Thyroid gland (tissue), 4 donors: ENCODE measurements around the gene MTUS2. TPM values are rescaled to one million over a fixed set of nuclear protein-coding genes. Genes with fewer than 3 reads are reported as not detected.

Experiments used
- DNase-seq, 2 donors: peaks; one replicate each; pipeline ENCODE4 v3.0.0-alpha.2; 2019
- H3K27ac ChIP-seq, 3 donors: fragments of 200-600 bp; sonication (generic); 1 replicate in 2 of 3; 2 replicates in 1 of 3; pipeline ENCODE4 v1.5.1; 2016 to 2019; ENCODE audit warnings: mild to moderate bottlenecking in 1 of 3, moderate library complexity in 1 of 3
- H3K27me3 ChIP-seq: fragments of 200-600 bp; sonication (generic); one replicate; pipeline ENCODE4 v1.5.1; 2019
- H3K36me3 ChIP-seq, 2 donors: fragments of 200-600 bp; sonication (generic); one replicate each; pipeline ENCODE4 v1.5.1; 2016 to 2019
- H3K4me1 ChIP-seq, 2 donors: fragments of 200-600 bp; sonication (generic); one replicate each; pipeline ENCODE4 v1.5.1; 2017 to 2019
- H3K4me3 ChIP-seq, 3 donors: fragments of 200-600 bp; sonication (generic); replicated peaks in 1 of 3; 1 replicate in 2 of 3; 2 replicates in 1 of 3; pipeline ENCODE4 v1.5.1; 2016; ENCODE audit warnings: mild to moderate bottlenecking in 1 of 3
- H3K9me3 ChIP-seq: fragments of 200-600 bp; sonication (generic); one replicate; pipeline ENCODE4 v1.5.1; 2017
- POLR2A ChIP-seq, 2 donors: fragments of 450-650 bp; IDR thresholded peaks; one replicate each; pipeline ENCODE4 v1.6.1; 2017; ENCODE audit warnings: antibody characterized with exemption in 2 of 2, mild to moderate bottlenecking in 2 of 2, moderate library complexity in 1 of 2
- WGBS, 2 donors: methylation state at CpG; one replicate each; pipeline ENCODE4 v1.1.5; 2017; 5-methylcytosine and 5-hydroxymethylcytosine counted together
- intact Hi-C: fragments of 100-400 bp; cut with DNase I; formaldehyde crosslinking; loops from one replicate; pipeline ENCODE4 v1.15.1; 2023
- total RNA-seq, 4 donors: library from RNA; depleted of rRNA; stranded (reverse); fragments of >200 nt; gene quantifications; one replicate each; pipeline ENCODE4 v1.2.3, GENCODE V29; 2016
- TF ChIP-seq, protein P1 (sequence below), 6 experiments: fragments of 200-600 bp in 3 of 6; fragments of 450-650 bp in 3 of 6; sonication (generic) in 3 of 6; IDR thresholded peaks; one replicate each; pipeline ENCODE4 v1.5.1; 2016 to 2019; ENCODE audit warnings: antibody characterized with exemption in 6 of 6, mild to moderate bottlenecking in 2 of 6, inconsistent platforms in 1 of 6, moderate library complexity in 1 of 6

MTUS2 gene
- total RNA-seq, 4 donors from 2014 or later = 0.98 to 1.5 (median 1.1) TPM

DNA sequence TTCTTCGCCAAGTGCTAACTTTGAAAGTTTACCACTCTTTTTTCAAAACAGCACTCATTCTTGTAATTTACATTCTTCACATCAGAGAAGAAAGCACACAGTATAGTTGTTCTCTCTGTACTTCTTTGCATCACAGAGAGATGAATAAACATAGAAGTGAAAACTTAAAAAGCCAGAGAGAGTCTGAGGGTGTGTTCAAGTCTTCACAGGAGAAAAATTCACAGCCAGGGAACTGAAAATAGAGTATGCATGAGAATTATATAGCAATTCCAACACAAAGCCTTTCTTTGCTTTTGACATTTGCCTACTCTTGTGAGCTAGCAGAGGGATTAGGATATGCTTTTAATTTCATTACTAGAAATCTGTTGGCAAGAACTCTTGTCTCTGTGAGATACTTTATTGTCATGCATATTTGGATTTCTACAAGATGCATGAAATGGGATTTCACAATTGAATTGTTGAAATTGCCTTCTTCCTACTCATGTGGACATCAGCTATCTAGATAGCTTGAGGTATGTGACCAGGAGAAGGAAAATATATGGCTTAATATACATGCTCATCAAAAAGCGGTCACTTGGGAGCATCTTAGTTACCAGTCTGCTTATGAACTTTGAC lies 609.3 kb downstream of the MTUS2 start:
- WGBS, 2 donors = 86 to 88% methylated on average over 2 of the region's 2 CpGs
- TF ChIP-seq, protein P1, sequence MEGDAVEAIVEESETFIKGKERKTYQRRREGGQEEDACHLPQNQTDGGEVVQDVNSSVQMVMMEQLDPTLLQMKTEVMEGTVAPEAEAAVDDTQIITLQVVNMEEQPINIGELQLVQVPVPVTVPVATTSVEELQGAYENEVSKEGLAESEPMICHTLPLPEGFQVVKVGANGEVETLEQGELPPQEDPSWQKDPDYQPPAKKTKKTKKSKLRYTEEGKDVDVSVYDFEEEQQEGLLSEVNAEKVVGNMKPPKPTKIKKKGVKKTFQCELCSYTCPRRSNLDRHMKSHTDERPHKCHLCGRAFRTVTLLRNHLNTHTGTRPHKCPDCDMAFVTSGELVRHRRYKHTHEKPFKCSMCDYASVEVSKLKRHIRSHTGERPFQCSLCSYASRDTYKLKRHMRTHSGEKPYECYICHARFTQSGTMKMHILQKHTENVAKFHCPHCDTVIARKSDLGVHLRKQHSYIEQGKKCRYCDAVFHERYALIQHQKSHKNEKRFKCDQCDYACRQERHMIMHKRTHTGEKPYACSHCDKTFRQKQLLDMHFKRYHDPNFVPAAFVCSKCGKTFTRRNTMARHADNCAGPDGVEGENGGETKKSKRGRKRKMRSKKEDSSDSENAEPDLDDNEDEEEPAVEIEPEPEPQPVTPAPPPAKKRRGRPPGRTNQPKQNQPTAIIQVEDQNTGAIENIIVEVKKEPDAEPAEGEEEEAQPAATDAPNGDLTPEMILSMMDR (IDR thresholded peaks at IDR 0.05) = no peak
- no peak for TF ChIP-seq POLR2A (IDR thresholded peaks at IDR 0.05)
- Histone ChIP-seq H3K27me3 (no peaks in the 10 kb centered on the region), H3K27ac (no peak overlapping the region), H3K36me3 (no peaks in the 10 kb centered on the region), H3K9me3 (no peaks in the 10 kb centered on the region), H3K4me3 (no peak overlapping the region), H3K4me1 (peaks cover 4 to 19% of the 10 kb centered on the region in 2 donors)
- no peak for DNase-seq
- intact Hi-C loops = no loop called here

DNA sequence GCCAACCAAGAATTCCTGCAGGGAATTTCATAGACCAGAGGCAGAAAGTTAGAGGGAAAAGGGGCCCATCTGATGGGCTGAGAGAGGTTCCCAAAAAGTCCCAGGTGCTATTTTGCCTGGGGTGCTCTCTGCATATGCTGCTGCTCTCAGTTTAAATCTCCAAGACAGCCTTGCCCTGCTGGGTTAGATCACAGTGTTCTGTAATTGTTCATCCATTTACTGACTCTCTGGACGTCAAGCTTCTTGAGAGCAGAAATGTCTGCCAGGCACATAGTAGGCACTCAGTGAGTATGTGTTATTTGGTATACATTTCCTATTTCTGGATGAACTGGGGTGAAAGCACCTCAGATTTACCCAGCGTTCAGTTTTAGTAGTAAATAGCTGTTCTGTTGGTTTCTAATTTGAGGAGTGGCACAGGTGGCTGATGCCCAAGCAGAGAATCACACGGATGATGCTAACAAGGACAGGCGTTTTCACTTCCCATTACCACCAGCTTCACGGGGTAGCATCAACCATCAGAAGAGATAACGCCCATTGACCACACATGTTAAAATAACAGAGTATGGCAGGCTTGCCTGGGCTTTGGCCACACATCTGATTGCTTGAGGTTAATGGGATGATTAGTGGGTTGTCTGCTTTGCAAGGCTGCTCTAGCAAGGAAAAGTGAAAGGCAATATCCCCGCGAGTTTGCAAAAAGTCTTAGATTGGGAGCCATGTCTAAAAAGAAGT lies 614.2 kb downstream of the MTUS2 start:
- intact Hi-C loops = no loop called here
- Histone ChIP-seq H3K27me3 (no peaks in the 10 kb centered on the region), H3K36me3 (no peaks in the 10 kb centered on the region), H3K4me1 (peaks cover 28 to 38% of the 10 kb centered on the region in 2 donors), H3K9me3 (no peaks in the 10 kb centered on the region), H3K4me3 (no peak overlapping the region), H3K27ac (peak overlapping the region; percentile 48 to 80 (median 58))
- 64 to 65% methylated on average over 8 of the region's 8 CpGs for WGBS, 2 donors
- no peak for TF ChIP-seq POLR2A (IDR thresholded peaks at IDR 0.05)
- TF ChIP-seq, protein P1 (IDR thresholded peaks at IDR 0.05) = no peak
- peak; percentile 4 to 5 for DNase-seq

DNA sequence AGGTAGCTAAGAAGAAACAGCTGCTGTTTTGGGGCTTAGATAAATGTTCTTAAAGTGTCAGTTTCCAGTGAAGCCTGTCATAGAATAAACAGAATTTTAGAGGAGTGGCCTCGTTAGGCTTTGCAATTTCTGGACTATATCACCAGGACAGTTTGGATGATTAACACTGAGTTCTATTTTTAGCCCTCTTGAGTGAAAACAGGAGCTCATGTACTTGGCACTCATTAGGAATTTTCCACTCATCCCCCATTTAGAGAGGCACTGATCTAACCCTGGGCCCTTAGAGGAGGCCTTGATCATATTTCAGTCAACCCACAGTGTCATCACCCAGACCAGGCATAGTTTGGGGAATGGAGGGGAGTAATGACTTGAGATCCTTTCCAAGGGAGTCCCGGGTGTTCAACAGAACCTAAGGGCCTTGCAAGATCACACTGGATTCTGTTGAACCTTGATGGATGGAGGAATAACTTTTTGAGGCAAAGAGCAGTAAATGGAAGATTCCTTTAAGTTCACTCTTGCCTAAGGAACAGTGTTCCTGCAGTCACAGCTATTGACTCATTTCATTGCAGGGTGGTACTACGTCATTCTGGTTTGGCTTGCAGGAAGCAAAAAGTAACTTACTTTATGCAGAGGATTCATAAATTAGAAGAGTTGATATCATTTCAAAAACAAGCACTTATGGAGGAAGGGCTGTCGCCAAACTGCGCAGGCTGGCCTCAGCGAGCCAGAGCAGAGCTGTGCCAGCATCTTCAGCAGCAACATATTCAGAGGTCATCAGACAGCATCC lies 615.2 kb downstream of the MTUS2 start:
- no peaks in the 10 kb centered on the region for H3K36me3 ChIP-seq
- no peak overlapping the region for H3K4me3 ChIP-seq
- H3K27me3 ChIP-seq = no peaks in the 10 kb centered on the region
- 57 to 74% methylated on average over 6 of the region's 6 CpGs for WGBS, 2 donors
- no peak for TF ChIP-seq POLR2A (IDR thresholded peaks at IDR 0.05)
- TF ChIP-seq, protein P1 (IDR thresholded peaks at IDR 0.05) = no peak
- H3K27ac ChIP-seq = peak overlapping the region; percentile 48 to 80 (median 58)
- DNase-seq = peak; percentile 9 to 24
- intact Hi-C loops = no loop called here
- no peaks in the 10 kb centered on the region for H3K9me3 ChIP-seq
- H3K4me1 ChIP-seq = peaks cover 28 to 38% of the 10 kb centered on the region in 2 donors

DNA sequence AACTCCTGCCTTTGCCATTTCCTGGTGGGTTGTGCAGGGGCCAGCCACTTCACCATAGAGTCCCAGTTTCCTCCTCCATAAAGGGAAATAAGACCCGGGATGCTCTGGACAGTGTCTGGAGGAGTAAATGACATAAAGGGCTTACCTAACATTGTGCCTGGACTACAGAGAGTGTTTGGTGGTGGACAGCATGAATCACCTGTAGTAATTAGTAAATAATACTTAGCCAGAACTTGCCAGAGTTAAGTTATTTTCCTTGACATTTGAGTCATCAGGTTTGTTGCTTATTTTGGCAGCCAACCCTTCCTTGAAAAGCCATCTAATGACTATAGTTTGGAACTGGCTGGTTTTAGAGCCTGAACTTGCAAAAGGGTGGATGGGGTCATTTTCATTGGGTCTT lies 616.2 kb downstream of the MTUS2 start:
- DNase-seq = peak; percentile 5 to 8
- H3K4me1 ChIP-seq = peaks cover 28 to 38% of the 10 kb centered on the region in 2 donors
- H3K36me3 ChIP-seq = no peaks in the 10 kb centered on the region
- no peak overlapping the region for H3K4me3 ChIP-seq
- intact Hi-C loops = no loop called here
- H3K27me3 ChIP-seq = no peaks in the 10 kb centered on the region
- H3K9me3 ChIP-seq = no peaks in the 10 kb centered on the region
- WGBS, 2 donors = 72 to 75% methylated on average over 1 of the region's 1 CpG
- TF ChIP-seq, protein P1 (IDR thresholded peaks at IDR 0.05) = no peak
- peak overlapping the region; percentile 19 to 80 (median 58) for H3K27ac ChIP-seq
